Breast epithelium (tissue), 4 donors: ENCODE results near the gene MUS81. TPM values are rescaled to one million over a fixed set of nuclear protein-coding genes. Genes with fewer than 3 reads are reported as not detected.
A peak's percentile ranks its signal among the peaks of the same experiment; 100 is the strongest.

Source experiments
- DNase-seq, 2 donors: peaks; one replicate each; pipeline ENCODE4 v3.0.0-alpha.2; 2019; ENCODE audit warnings: low spot score in 2 of 2
- H3K27ac ChIP-seq, 2 donors: fragments of 200-600 bp; sonication (generic) in 1 of 2; one replicate each; pipeline ENCODE4 v1.5.1; 2016 to 2019; ENCODE audit warnings: mild to moderate bottlenecking in 1 of 2
- H3K27me3 ChIP-seq, 2 donors: fragments of 200-600 bp; sonication (generic) in 1 of 2; one replicate each; pipeline versions ENCODE4 v1.5.1 to v1.6.0; 2017 to 2019; ENCODE audit warnings: control low read depth in 1 of 2, mild to moderate bottlenecking in 1 of 2
- H3K36me3 ChIP-seq: fragments of 200-600 bp; one replicate; pipeline ENCODE4 v1.5.1; 2019
- H3K4me1 ChIP-seq, 2 donors: fragments of 200-600 bp; sonication (generic); one replicate each; pipeline ENCODE4 v1.5.1; 2016 to 2019; ENCODE audit warnings: control low read depth in 1 of 2
- H3K4me3 ChIP-seq, 3 donors: fragments of 200-600 bp; sonication (generic); 1 replicate in 2 of 3; 2 replicates in 1 of 3; pipeline ENCODE4 v1.5.1; 2016 to 2019; ENCODE audit warnings: mild to moderate bottlenecking in 3 of 3, moderate library complexity in 2 of 3
- H3K9me3 ChIP-seq, 2 donors: fragments of 200-600 bp; sonication (generic) in 1 of 2; one replicate each; pipeline ENCODE4 v1.5.1; 2016 to 2019; ENCODE audit warnings: control low read depth in 1 of 2
- CTCF ChIP-seq, 3 donors: fragments of 450-650 bp; IDR thresholded peaks; one replicate each; pipeline ENCODE4 v1.5.1; 2016 to 2017; ENCODE audit warnings: antibody characterized with exemption in 3 of 3, mild to moderate bottlenecking in 3 of 3, moderate library complexity in 3 of 3
- POLR2A ChIP-seq: fragments of 450-650 bp; IDR thresholded peaks from one replicate; pipeline ENCODE4 v1.6.1; 2016; ENCODE audit warnings: antibody characterized with exemption, mild to moderate bottlenecking, moderate library complexity
- POLR2AphosphoS5 ChIP-seq, 3 donors: sonication (generic); formaldehyde crosslinking; IDR thresholded peaks; one replicate each; pipeline ENCODE4 v1.6.1; 2017; ENCODE audit warnings: antibody characterized with exemption in 3 of 3
- intact Hi-C: fragments of 100-400 bp; cut with DNase I; formaldehyde crosslinking; loops from one replicate; pipeline ENCODE4 v1.15.1; 2023; ENCODE audit warnings: low total_unique reads
- total RNA-seq, 3 donors: library from RNA; depleted of rRNA; stranded (reverse); fragments of >200 nt; gene quantifications; one replicate each; pipeline ENCODE4 v1.1.0, GENCODE V29; 2016

The MUS81 gene
- total RNA-seq, 3 donors from 2014 or later = 29.8 to 44.6 (median 42.9) TPM

GRCh38 chr11:65816696-65817095 lies 43.5 kb upstream of the MUS81 start:
- Histone ChIP-seq H3K4me3 (peak overlapping the region in 2 of 3 donors; percentile 51 to 87), H3K27me3 (no peaks in the 10 kb centered on the region), H3K36me3 (no peaks in the 10 kb centered on the region), H3K27ac (peak overlapping the region; percentile 41 to 91), H3K9me3 (no peaks in the 10 kb centered on the region), H3K4me1 (peaks cover 0 to 14% of the 10 kb centered on the region in 2 donors)
- intact Hi-C loops = loop anchor here (5.0 kb wide), 1 partner anchor 104 kb away; the partner anchor contains the start of gene KAT5
- no peak for DNase-seq
- no peak for TF ChIP-seq CTCF (IDR thresholded peaks at IDR 0.05)
- TF ChIP-seq POLR2AphosphoS5 (IDR thresholded peaks at IDR 0.05) = no peak
- TF ChIP-seq POLR2A = no peak

GRCh38 chr11:65817312-65817834 lies 42.9 kb upstream of the MUS81 start:
- DNase-seq = no peak
- H3K36me3 ChIP-seq = no peaks in the 10 kb centered on the region
- H3K27ac ChIP-seq = peak overlapping the region; percentile 91 to 92
- intact Hi-C loops = loop anchor here (5.0 kb wide), 1 partner anchor 105 kb away; the partner anchor contains the start of gene KAT5
- H3K9me3 ChIP-seq = no peaks in the 10 kb centered on the region
- peaks cover 0 to 14% of the 10 kb centered on the region in 2 donors for H3K4me1 ChIP-seq
- peak overlapping the region; percentile 51 to 87 (median 72) for H3K4me3 ChIP-seq
- TF ChIP-seq CTCF (IDR thresholded peaks at IDR 0.05) (no peak), POLR2AphosphoS5 (IDR thresholded peaks at IDR 0.05) (no peak), POLR2A (no peak)
- no peaks in the 10 kb centered on the region for H3K27me3 ChIP-seq

- no peaks in the 10 kb centered on the region for H3K27me3 ChIP-seq
- peaks cover 0 to 14% of the 10 kb centered on the region in 2 donors for H3K4me1 ChIP-seq
- H3K27ac ChIP-seq = peak overlapping the region; percentile 91 to 92
- DNase-seq = peak; percentile 85 to 97
- H3K36me3 ChIP-seq = no peaks in the 10 kb centered on the region
- intact Hi-C loops = loop anchor here (5.0 kb wide), 1 partner anchor 106 kb away; the partner anchor contains the start of gene KAT5
- peak overlapping the region; percentile 51 to 87 (median 72) for H3K4me3 ChIP-seq
- peak; percentile 97 to 98 (median 97) for TF ChIP-seq CTCF (IDR thresholded peaks at IDR 0.05)
- no peak for TF ChIP-seq POLR2A
- TF ChIP-seq POLR2AphosphoS5 (IDR thresholded peaks at IDR 0.05) = peak; percentile 30 to 80 (median 65)
- no peaks in the 10 kb centered on the region for H3K9me3 ChIP-seq
Measured at GRCh38 chr11:65817835-65818680, 42.2 kb upstream of the MUS81 start.

GRCh38 chr11:65821107-65821506 lies 39.1 kb upstream of the MUS81 start:
- H3K9me3 ChIP-seq = no peaks in the 10 kb centered on the region
- no peaks in the 10 kb centered on the region for H3K36me3 ChIP-seq
- DNase-seq = no peak
- H3K4me1 ChIP-seq = no peaks in the 10 kb centered on the region
- no peak overlapping the region for H3K27ac ChIP-seq
- H3K27me3 ChIP-seq = no peaks in the 10 kb centered on the region
- TF ChIP-seq POLR2AphosphoS5 (IDR thresholded peaks at IDR 0.05) (no peak), CTCF (IDR thresholded peaks at IDR 0.05) (no peak), POLR2A (no peak)
- no peak overlapping the region for H3K4me3 ChIP-seq
- intact Hi-C loops = no loop called here
